Memory B cell (primary cell): ENCODE results near the gene STAC3.

Experiments
- ATAC-seq: fragments of 150-1000 bp; cut with Tn5 transposase; 2 replicates; pipeline ENCODE4 v1.10.0; 2021; ENCODE audit warnings: low read depth, mild to moderate bottlenecking, moderate library complexity
- DNase-seq, 2 donors: peaks; one replicate each; pipeline ENCODE4 v3.0.0; 2022; ENCODE audit warnings: low spot score in 2 of 2
- H3K27ac Mint-ChIP-seq: one replicate; pipeline ENCODE4 v1.8.0; 2022; ENCODE audit warnings: mild to moderate bottlenecking, moderate library complexity, mixed read lengths
- H3K27me3 Mint-ChIP-seq: one replicate; pipeline ENCODE4 v1.8.0; 2022; ENCODE audit warnings: mixed read lengths
- H3K36me3 Mint-ChIP-seq: one replicate; pipeline ENCODE4 v1.8.0; 2022; ENCODE audit warnings: mild to moderate bottlenecking, mixed read lengths
- H3K4me1 Mint-ChIP-seq: one replicate; pipeline ENCODE4 v1.8.0; 2022; ENCODE audit warnings: mixed read lengths
- H3K4me3 Mint-ChIP-seq: one replicate; pipeline ENCODE4 v1.8.0; 2022; ENCODE audit warnings: mild to moderate bottlenecking, moderate library complexity, mixed read lengths
- H3K9me3 Mint-ChIP-seq: one replicate; pipeline ENCODE4 v1.8.0; 2022; ENCODE audit warnings: mixed read lengths

STAC3 gene

DNA sequence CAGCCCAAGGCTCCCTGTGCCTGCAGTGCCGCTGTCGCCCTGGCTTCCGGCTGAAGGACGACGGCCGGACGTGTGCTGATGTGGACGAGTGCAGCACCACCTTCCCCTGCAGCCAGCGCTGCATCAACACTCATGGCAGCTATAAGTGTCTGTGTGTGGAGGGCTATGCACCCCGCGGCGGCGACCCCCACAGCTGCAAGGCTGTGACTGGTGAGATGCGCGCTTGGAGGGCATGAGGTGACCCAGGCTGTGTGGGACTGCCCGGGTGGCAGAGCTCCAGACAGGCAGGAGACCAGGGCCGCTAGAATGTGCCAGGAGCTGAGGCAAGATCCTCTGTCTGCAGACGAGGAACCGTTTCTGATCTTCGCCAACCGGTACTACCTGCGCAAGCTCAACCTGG is 54.0 kb downstream of the STAC3 start:
- Mint-ChIP-seq H3K27ac (no peak overlapping the region), H3K4me3 (no peak overlapping the region), H3K9me3 (no peaks in the 10 kb centered on the region), H3K4me1 (no peaks in the 10 kb centered on the region), H3K36me3 (peaks cover 1% of the 10 kb centered on the region), H3K27me3 (peaks cover 3% of the 10 kb centered on the region)
- no peak for ATAC-seq
- DNase-seq, result no peak

- H3K27ac Mint-ChIP-seq, result no peak overlapping the region
- H3K4me3 Mint-ChIP-seq, result no peak overlapping the region
- peaks cover 1% of the 10 kb centered on the region for H3K36me3 Mint-ChIP-seq
- H3K4me1 Mint-ChIP-seq, result peaks cover 4% of the 10 kb centered on the region
- no peak for ATAC-seq
- no peaks in the 10 kb centered on the region for H3K9me3 Mint-ChIP-seq
- no peak for DNase-seq
- H3K27me3 Mint-ChIP-seq, result peaks cover 8% of the 10 kb centered on the region
Observed at GRCh38 chr12:57196439-57196838, 54.5 kb downstream of the STAC3 start.

DNA sequence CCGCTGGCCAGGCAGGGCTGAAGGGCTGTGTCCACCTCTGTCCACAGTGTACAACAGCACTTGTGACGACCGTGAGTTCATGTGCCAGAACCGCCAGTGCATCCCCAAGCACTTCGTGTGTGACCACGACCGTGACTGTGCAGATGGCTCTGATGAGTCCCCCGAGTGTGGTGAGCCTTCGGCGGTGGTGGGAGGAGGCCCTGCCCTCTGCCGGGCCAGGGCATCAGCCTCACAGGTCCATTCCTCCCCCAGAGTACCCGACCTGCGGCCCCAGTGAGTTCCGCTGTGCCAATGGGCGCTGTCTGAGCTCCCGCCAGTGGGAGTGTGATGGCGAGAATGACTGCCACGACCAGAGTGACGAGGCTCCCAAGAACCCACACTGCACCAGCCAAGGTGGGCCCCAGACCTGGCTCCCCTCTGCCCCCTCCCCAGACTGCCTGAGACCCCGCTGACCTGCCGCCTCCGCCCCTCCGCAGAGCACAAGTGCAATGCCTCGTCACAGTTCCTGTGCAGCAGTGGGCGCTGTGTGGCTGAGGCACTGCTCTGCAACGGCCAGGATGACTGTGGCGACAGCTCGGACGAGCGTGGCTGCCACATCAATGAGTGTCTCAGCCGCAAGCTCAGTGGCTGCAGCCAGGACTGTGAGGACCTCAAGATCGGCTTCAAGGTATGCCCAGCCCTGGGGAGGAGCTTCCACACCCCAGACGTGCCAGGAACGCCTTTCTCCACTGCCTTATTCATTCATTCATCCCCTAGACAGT is 55.2 kb downstream of the STAC3 start:
- ATAC-seq, result no peak

GRCh38 chr12:57195186-57195585 is 55.8 kb downstream of the STAC3 start:
- ATAC-seq (no peak), DNase-seq (no peak)
- Mint-ChIP-seq H3K9me3 (no peaks in the 10 kb centered on the region), H3K36me3 (peaks cover 1% of the 10 kb centered on the region), H3K4me3 (no peak overlapping the region), H3K27me3 (peaks cover 8% of the 10 kb centered on the region), H3K27ac (no peak overlapping the region), H3K4me1 (peaks cover 4% of the 10 kb centered on the region)

More for the DNA sequence above, 55.2 kb downstream of the STAC3 start:
- no peak overlapping the region for H3K27ac Mint-ChIP-seq
- no peak for DNase-seq
- H3K36me3 Mint-ChIP-seq, result peaks cover 1% of the 10 kb centered on the region
- H3K27me3 Mint-ChIP-seq, result peaks cover 8% of the 10 kb centered on the region
- H3K4me1 Mint-ChIP-seq, result peaks cover 4% of the 10 kb centered on the region
- no peak overlapping the region for H3K4me3 Mint-ChIP-seq
- no peaks in the 10 kb centered on the region for H3K9me3 Mint-ChIP-seq

- Mint-ChIP-seq H3K4me1 (peaks cover 4% of the 10 kb centered on the region), H3K27ac (no peak overlapping the region), H3K27me3 (peaks cover 8% of the 10 kb centered on the region), H3K36me3 (peaks cover 1% of the 10 kb centered on the region), H3K9me3 (no peaks in the 10 kb centered on the region), H3K4me3 (no peak overlapping the region)
- ATAC-seq, result no peak
- no peak for DNase-seq
Observed at GRCh38 chr12:57194253-57194652, 56.7 kb downstream of the STAC3 start.

GRCh38 chr12:57193706-57194245 is 57.2 kb downstream of the STAC3 start:
- H3K36me3 Mint-ChIP-seq, result peaks cover 1% of the 10 kb centered on the region
- H3K27ac Mint-ChIP-seq, result no peak overlapping the region
- H3K27me3 Mint-ChIP-seq, result peaks cover 8% of the 10 kb centered on the region
- H3K9me3 Mint-ChIP-seq, result no peaks in the 10 kb centered on the region
- DNase-seq, result no peak
- H3K4me1 Mint-ChIP-seq, result peaks cover 4% of the 10 kb centered on the region
- no peak overlapping the region for H3K4me3 Mint-ChIP-seq
- no peak for ATAC-seq
